B cell (primary cell): ENCODE measurements around the gene CASP5.
"Not testable (repeated sequence)": the region's sequence is repeated elsewhere in the genome, so short reads cannot be mapped to it uniquely, and the experiment has no call there.

ENCODE experiments used
- EZH2 ChIP-seq: IDR thresholded peaks from 2 replicates; pipeline ENCODE4 v1.6.1; 2012; ENCODE audit warnings: borderline replicate concordance, low read depth, mild to moderate bottlenecking, moderate library complexity, low read length; ENCODE audit not compliant: insufficient read depth, poor library complexity, severe bottlenecking
- TF ChIP-seq, protein P1 (sequence below): fragments of 200-600 bp; IDR thresholded peaks from one replicate; pipeline ENCODE4 v1.8.0; 2022; ENCODE audit warnings: antibody characterized with exemption, mild to moderate bottlenecking

DNA sequence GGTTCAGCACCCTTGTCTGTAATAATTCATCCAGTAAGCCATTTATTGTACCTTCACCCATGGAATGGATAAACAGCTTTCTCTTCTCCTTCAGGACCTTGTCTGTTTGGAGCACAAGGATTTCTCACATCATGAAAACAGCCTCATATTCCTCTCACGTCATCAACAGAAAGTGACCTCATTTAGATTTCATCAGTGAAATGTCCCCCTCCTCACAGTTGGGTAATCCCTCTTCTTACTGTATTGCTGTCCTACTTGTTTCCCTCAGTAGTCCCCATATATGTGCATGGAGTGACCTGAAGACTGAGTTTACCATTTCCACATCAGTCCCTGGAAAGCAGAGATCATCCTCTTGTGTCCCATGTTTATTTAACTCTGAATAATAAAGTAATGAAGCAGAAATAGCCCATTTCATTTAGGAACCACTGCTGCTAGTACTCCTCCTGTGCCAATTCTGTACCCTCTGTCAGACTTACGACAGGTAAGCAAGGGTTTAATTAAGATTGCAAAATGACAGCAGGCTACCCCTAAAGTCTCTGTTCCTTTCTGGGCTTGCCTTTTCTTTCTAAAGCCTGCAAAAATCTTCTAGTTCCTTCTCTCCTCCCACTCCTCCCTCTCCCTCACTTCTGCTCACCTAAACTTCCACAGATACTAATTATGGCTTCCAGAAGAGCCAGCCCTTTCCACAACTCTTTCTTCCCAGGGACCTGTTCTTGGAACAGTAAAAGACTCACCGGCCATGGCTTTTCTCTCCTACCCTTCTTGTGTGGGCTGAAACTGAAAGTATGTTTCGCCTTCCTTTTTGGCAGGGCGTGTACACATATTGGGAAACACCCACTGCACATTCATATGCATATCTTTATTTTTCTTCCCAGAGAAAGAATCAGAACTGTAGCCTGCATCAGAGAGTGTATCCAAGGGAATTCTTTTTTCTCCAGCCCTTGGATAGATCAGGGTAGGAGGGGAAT lies 21.9 kb upstream of the CASP5 start, which contains the start of gene CARD16:
- TF ChIP-seq, protein P1, sequence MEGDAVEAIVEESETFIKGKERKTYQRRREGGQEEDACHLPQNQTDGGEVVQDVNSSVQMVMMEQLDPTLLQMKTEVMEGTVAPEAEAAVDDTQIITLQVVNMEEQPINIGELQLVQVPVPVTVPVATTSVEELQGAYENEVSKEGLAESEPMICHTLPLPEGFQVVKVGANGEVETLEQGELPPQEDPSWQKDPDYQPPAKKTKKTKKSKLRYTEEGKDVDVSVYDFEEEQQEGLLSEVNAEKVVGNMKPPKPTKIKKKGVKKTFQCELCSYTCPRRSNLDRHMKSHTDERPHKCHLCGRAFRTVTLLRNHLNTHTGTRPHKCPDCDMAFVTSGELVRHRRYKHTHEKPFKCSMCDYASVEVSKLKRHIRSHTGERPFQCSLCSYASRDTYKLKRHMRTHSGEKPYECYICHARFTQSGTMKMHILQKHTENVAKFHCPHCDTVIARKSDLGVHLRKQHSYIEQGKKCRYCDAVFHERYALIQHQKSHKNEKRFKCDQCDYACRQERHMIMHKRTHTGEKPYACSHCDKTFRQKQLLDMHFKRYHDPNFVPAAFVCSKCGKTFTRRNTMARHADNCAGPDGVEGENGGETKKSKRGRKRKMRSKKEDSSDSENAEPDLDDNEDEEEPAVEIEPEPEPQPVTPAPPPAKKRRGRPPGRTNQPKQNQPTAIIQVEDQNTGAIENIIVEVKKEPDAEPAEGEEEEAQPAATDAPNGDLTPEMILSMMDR = not testable (repeated sequence)
- TF ChIP-seq EZH2 = not testable (repeated sequence)
